Gastroesophageal sphincter (tissue), 4 donors: ENCODE data around the gene SDK2. TPM values are rescaled to one million over a fixed set of nuclear protein-coding genes. Genes with fewer than 3 reads are reported as not detected.

Source experiments
- ATAC-seq: fragments of 150-250 bp; one replicate; pipeline ENCODE4 v1.9.1; 2016; ENCODE audit warnings: mild to moderate bottlenecking, moderate library complexity
- H3K27ac ChIP-seq, 4 donors: fragments of 200-600 bp; sonication (generic) in 3 of 4; 1 replicate in 3 of 4; 2 replicates in 1 of 4; pipeline ENCODE4 v1.5.1; 2016 to 2019
- H3K27me3 ChIP-seq: fragments of 200-600 bp; sonication (generic); one replicate; pipeline ENCODE4 v1.5.1; 2019
- H3K36me3 ChIP-seq, 2 donors: fragments of 200-600 bp; sonication (generic); one replicate each; pipeline ENCODE4 v1.5.1; 2019; ENCODE audit warnings: control low read depth in 1 of 2
- H3K4me1 ChIP-seq, 3 donors: fragments of 200-600 bp; sonication (generic); 1 replicate in 2 of 3; 2 replicates in 1 of 3; pipeline ENCODE4 v1.5.1; 2016 to 2019; ENCODE audit warnings: control low read depth in 2 of 3
- H3K4me3 ChIP-seq, 2 donors: fragments of 200-600 bp; sonication (generic); one replicate each; pipeline ENCODE4 v1.5.1; 2019; ENCODE audit warnings: mild to moderate bottlenecking in 1 of 2, moderate library complexity in 1 of 2
- H3K9me3 ChIP-seq, 3 donors: fragments of 200-600 bp; sonication (generic); one replicate each; pipeline ENCODE4 v1.5.1; 2017 to 2019; ENCODE audit warnings: control low read depth in 2 of 3
- EP300 ChIP-seq: sonication (generic); formaldehyde crosslinking; IDR thresholded peaks from one replicate; pipeline ENCODE4 v1.6.1; 2017; ENCODE audit warnings: antibody characterized with exemption, mild to moderate bottlenecking
- POLR2A ChIP-seq, 2 donors: fragments of 450-650 bp; IDR thresholded peaks; one replicate each; pipeline ENCODE4 v1.6.1; 2017; ENCODE audit warnings: antibody characterized with exemption in 2 of 2, mild to moderate bottlenecking in 2 of 2, moderate library complexity in 1 of 2
- POLR2AphosphoS5 ChIP-seq: sonication (generic); formaldehyde crosslinking; IDR thresholded peaks from one replicate; pipeline ENCODE4 v1.6.1; 2017; ENCODE audit warnings: antibody characterized with exemption
- WGBS, 2 donors: methylation state at CpG; one replicate each; pipeline ENCODE4 v1.1.5; 2018; ENCODE audit warnings: low coverage in 1 of 2; 5-methylcytosine and 5-hydroxymethylcytosine counted together
- total RNA-seq, 4 donors: library from RNA; depleted of rRNA; stranded (reverse); fragments of >200 nt; gene quantifications; one replicate each; pipeline ENCODE4 v1.1.0, GENCODE V29; 2016
- TF ChIP-seq, protein P1 (sequence below), 4 experiments: fragments of 200-600 bp in 2 of 4; fragments of 450-650 bp in 2 of 4; sonication (generic) in 1 of 4; IDR thresholded peaks; one replicate each; pipeline ENCODE4 v1.5.1; 2017 to 2019; ENCODE audit warnings: antibody characterized with exemption in 4 of 4, mild to moderate bottlenecking in 2 of 4, moderate library complexity in 2 of 4

Gene SDK2
- total RNA-seq, 4 donors from 2014 or later = 0.31 to 2.0 (median 0.78) TPM

DNA sequence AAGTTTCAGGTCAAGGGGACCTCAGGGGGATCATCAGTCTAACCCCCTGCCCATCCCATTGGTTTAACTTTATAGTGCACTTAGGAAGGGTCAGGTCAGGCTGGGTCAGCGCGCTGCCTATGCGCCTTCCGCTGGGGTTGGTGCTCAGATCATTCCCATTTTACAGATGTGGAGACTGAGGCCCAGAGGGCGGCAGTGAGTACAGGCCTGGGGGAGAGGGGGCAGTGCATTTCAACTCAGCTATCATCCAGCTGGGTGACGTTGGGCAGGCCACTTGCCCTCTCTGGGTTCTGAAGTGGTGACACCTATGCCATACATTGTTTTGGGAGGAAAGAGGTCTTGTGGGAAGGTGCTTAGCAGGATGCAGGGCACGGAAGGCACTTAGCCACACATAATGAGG lies 204.6 kb downstream of the SDK2 start:
- Histone ChIP-seq H3K4me1 (no peaks in the 10 kb centered on the region), H3K27ac (no peak overlapping the region), H3K36me3 (no peaks in the 10 kb centered on the region), H3K4me3 (no peak overlapping the region), H3K27me3 (no peaks in the 10 kb centered on the region), H3K9me3 (peaks cover 0 to 5% (median 0%) of the 10 kb centered on the region in 3 donors)
- no peak for TF ChIP-seq POLR2A (IDR thresholded peaks at IDR 0.05)
- no peak for TF ChIP-seq POLR2AphosphoS5
- TF ChIP-seq EP300 = no peak
- TF ChIP-seq, protein P1, sequence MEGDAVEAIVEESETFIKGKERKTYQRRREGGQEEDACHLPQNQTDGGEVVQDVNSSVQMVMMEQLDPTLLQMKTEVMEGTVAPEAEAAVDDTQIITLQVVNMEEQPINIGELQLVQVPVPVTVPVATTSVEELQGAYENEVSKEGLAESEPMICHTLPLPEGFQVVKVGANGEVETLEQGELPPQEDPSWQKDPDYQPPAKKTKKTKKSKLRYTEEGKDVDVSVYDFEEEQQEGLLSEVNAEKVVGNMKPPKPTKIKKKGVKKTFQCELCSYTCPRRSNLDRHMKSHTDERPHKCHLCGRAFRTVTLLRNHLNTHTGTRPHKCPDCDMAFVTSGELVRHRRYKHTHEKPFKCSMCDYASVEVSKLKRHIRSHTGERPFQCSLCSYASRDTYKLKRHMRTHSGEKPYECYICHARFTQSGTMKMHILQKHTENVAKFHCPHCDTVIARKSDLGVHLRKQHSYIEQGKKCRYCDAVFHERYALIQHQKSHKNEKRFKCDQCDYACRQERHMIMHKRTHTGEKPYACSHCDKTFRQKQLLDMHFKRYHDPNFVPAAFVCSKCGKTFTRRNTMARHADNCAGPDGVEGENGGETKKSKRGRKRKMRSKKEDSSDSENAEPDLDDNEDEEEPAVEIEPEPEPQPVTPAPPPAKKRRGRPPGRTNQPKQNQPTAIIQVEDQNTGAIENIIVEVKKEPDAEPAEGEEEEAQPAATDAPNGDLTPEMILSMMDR (IDR thresholded peaks at IDR 0.05) = no peak
- ATAC-seq = no peak
- 80 to 94% methylated on average over 1 to 5 of the region's 7 CpGs for WGBS, 2 donors

GRCh38 chr17:73437826-73438225 lies 206.4 kb downstream of the SDK2 start:
- WGBS, 2 donors = 80% methylated on average over 1 of the region's 16 CpGs; no CpG with 5 or more reads in 1 of the 2 donors
- peaks cover 0 to 5% (median 0%) of the 10 kb centered on the region in 3 donors for H3K9me3 ChIP-seq
- H3K36me3 ChIP-seq = no peaks in the 10 kb centered on the region
- no peaks in the 10 kb centered on the region for H3K4me1 ChIP-seq
- no peaks in the 10 kb centered on the region for H3K27me3 ChIP-seq
- ATAC-seq = no peak
- H3K27ac ChIP-seq = no peak overlapping the region
- H3K4me3 ChIP-seq = no peak overlapping the region
- no peak for TF ChIP-seq EP300
- TF ChIP-seq POLR2AphosphoS5 = no peak
- no peak for TF ChIP-seq POLR2A (IDR thresholded peaks at IDR 0.05)
- TF ChIP-seq, protein P1 (IDR thresholded peaks at IDR 0.05) = no peak

DNA sequence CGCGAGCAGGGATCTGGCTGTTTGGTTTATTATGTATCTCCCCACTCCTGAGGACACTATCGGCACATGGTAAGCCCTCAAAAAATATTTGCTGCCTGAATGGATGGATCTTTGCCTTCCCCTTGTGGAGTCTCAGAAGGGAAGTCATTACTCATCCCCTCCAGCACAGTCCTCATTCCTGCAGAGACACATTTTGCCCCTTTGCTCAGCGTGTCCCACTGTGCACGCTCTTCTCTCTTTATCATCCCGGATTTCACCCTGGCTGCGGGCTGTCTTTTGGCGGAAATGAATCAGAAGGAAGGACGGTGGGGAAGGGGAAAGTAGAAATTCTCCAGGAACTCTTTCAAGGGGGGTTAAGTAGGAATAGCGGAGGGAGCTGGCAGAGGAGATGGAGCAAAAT lies 207.3 kb downstream of the SDK2 start:
- Histone ChIP-seq H3K27ac (no peak overlapping the region), H3K4me1 (no peaks in the 10 kb centered on the region), H3K27me3 (peaks cover 2% of the 10 kb centered on the region), H3K4me3 (no peak overlapping the region), H3K9me3 (peaks cover 0 to 5% (median 0%) of the 10 kb centered on the region in 3 donors), H3K36me3 (no peaks in the 10 kb centered on the region)
- whole genome bisulfite sequencing, 2 donors = 51 to 66% methylated on average over 3 to 6 of the region's 10 CpGs
- TF ChIP-seq, protein P1 (IDR thresholded peaks at IDR 0.05) = no peak
- no peak for TF ChIP-seq EP300
- no peak for TF ChIP-seq POLR2AphosphoS5
- no peak for TF ChIP-seq POLR2A (IDR thresholded peaks at IDR 0.05)
- ATAC-seq = no peak

DNA sequence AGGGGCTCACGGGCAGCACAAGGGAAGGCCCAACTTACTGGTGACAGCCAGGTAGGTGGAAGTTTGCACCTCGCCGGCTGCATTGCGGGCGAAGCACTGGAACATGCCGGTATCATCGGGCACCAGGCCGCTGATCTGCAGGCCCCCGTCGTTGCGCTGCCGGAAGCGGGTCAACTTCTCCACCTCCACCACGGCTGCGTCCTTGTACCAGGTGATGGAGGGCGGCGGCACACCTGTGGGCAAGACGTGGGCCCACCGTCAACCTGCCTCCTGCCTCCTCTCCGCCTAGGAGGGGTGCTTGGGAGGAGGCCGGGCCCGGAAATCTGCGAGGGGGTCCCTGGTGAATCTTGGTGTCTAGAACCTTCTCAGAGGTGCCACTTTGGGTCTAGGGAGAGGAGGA lies 208.8 kb downstream of the SDK2 start:
- TF ChIP-seq POLR2AphosphoS5 (no peak), POLR2A (IDR thresholded peaks at IDR 0.05) (no peak), EP300 (no peak)
- TF ChIP-seq, protein P1 (IDR thresholded peaks at IDR 0.05) = no peak
- H3K36me3 ChIP-seq = no peaks in the 10 kb centered on the region
- no peaks in the 10 kb centered on the region for H3K4me1 ChIP-seq
- peaks cover 13% of the 10 kb centered on the region for H3K27me3 ChIP-seq
- H3K27ac ChIP-seq = no peak overlapping the region
- WGBS, 2 donors = no CpG with 5 or more reads among the region's 23 CpGs
- no peak for ATAC-seq
- H3K4me3 ChIP-seq = no peak overlapping the region
- no peaks in the 10 kb centered on the region for H3K9me3 ChIP-seq

DNA sequence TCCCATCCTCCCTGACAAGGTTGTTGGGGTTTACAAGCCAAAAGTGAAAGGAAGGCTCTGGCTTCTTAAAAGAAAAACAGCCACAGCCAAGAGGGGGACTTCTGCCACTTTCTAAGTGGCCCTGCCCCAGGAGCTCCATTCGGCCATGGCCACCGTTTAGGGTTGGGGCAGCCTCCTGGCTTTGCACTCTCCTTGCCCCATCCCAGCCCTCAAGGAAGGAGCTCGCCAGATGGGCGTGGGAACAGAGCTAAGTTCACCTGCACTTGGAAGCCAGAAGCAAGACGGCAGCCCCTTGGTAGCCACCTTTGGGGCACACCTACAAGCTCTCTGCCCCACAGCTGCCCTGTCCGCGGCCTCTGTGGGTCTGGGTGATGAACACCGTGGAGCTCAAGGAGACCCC lies 210.1 kb downstream of the SDK2 start:
- TF ChIP-seq, protein P1 (IDR thresholded peaks at IDR 0.05) = no peak
- TF ChIP-seq POLR2A (IDR thresholded peaks at IDR 0.05) = no peak
- no peak for TF ChIP-seq EP300
- no peak for TF ChIP-seq POLR2AphosphoS5
- no peak overlapping the region for H3K4me3 ChIP-seq

More for the DNA sequence above, 210.1 kb downstream of the SDK2 start:
- Histone ChIP-seq H3K9me3 (no peaks in the 10 kb centered on the region), H3K27me3 (peaks cover 20% of the 10 kb centered on the region), H3K4me1 (peaks cover 0 to 7% (median 3%) of the 10 kb centered on the region in 3 donors), H3K36me3 (no peaks in the 10 kb centered on the region), H3K27ac (no peak overlapping the region)
- 80 to 100% methylated on average over 1 to 4 of the region's 8 CpGs for WGBS, 2 donors
- no peak for ATAC-seq
